Endothelial cell (in vitro differentiated cells): ENCODE measurements around the gene ZNF613. TPM values are rescaled to one million over a fixed set of nuclear protein-coding genes. Genes with fewer than 3 reads are reported as not detected.

Source experiments
- DNase-seq: peaks from one replicate; pipeline ENCODE4 v3.0.0; 2021; ENCODE audit warnings: low spot score
- H3K27ac Mint-ChIP-seq: one replicate; pipeline ENCODE4 v1.8.0; 2021; ENCODE audit warnings: mixed read lengths, inconsistent platforms; ENCODE audit not compliant: unreplicated experiment
- H3K27me3 Mint-ChIP-seq: one replicate; pipeline ENCODE4 v1.8.0; 2021; ENCODE audit warnings: mild to moderate bottlenecking, moderate library complexity, mixed read lengths, inconsistent platforms; ENCODE audit not compliant: unreplicated experiment
- H3K36me3 Mint-ChIP-seq: one replicate; pipeline ENCODE4 v1.8.0; 2021; ENCODE audit warnings: mild to moderate bottlenecking, low read depth, mixed read lengths, inconsistent platforms; ENCODE audit not compliant: unreplicated experiment
- H3K4me1 Mint-ChIP-seq: one replicate; pipeline ENCODE4 v1.8.0; 2021; ENCODE audit warnings: mild to moderate bottlenecking, mixed read lengths, inconsistent platforms; ENCODE audit not compliant: unreplicated experiment
- H3K4me3 Mint-ChIP-seq: one replicate; pipeline ENCODE4 v1.8.0; 2021; ENCODE audit warnings: mild to moderate bottlenecking, mixed read lengths, inconsistent platforms; ENCODE audit not compliant: unreplicated experiment
- H3K9me3 Mint-ChIP-seq: one replicate; pipeline ENCODE4 v1.8.0; 2021; ENCODE audit warnings: mixed read lengths, inconsistent platforms; ENCODE audit not compliant: unreplicated experiment
- total RNA-seq: library from RNA; stranded (reverse); fragmentation: NEBNext Ultra II Directional; extraction: Animal tissue kit (Norgen Biotek cat#: 25700); gene quantifications from one replicate; pipeline ENCODE4 v1.2.1, GENCODE V29; 2021; ENCODE audit not compliant: unreplicated experiment
- TF ChIP-seq, protein P1 (sequence below): fragments of 200-600 bp; sonication (generic); IDR thresholded peaks from one replicate; pipeline ENCODE4 v1.5.0; 2021; ENCODE audit warnings: antibody characterized with exemption; ENCODE audit not compliant: unreplicated experiment

The ZNF613 gene
- total RNA-seq, 1 donor from 2014 or later = 10.9 TPM

GRCh38 chr19:51919606-51920005 lies 7.7 kb upstream of the ZNF613 start:
- TF ChIP-seq, protein P1, sequence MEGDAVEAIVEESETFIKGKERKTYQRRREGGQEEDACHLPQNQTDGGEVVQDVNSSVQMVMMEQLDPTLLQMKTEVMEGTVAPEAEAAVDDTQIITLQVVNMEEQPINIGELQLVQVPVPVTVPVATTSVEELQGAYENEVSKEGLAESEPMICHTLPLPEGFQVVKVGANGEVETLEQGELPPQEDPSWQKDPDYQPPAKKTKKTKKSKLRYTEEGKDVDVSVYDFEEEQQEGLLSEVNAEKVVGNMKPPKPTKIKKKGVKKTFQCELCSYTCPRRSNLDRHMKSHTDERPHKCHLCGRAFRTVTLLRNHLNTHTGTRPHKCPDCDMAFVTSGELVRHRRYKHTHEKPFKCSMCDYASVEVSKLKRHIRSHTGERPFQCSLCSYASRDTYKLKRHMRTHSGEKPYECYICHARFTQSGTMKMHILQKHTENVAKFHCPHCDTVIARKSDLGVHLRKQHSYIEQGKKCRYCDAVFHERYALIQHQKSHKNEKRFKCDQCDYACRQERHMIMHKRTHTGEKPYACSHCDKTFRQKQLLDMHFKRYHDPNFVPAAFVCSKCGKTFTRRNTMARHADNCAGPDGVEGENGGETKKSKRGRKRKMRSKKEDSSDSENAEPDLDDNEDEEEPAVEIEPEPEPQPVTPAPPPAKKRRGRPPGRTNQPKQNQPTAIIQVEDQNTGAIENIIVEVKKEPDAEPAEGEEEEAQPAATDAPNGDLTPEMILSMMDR = no peak
- Mint-ChIP-seq H3K4me1 (no peaks in the 10 kb centered on the region), H3K27ac (no peak overlapping the region), H3K9me3 (peaks cover 49% of the 10 kb centered on the region), H3K4me3 (no peak overlapping the region), H3K27me3 (peaks cover 4% of the 10 kb centered on the region), H3K36me3 (peaks cover 32% of the 10 kb centered on the region)
- DNase-seq = no peak

GRCh38 chr19:51921949-51922348 lies 5.3 kb upstream of the ZNF613 start:
- H3K27me3 Mint-ChIP-seq = peaks cover 10% of the 10 kb centered on the region
- H3K27ac Mint-ChIP-seq = no peak overlapping the region
- H3K36me3 Mint-ChIP-seq = peaks cover 33% of the 10 kb centered on the region
- peaks cover 57% of the 10 kb centered on the region for H3K9me3 Mint-ChIP-seq
- no peak for DNase-seq
- TF ChIP-seq, protein P1 = no peak
- H3K4me1 Mint-ChIP-seq = peaks cover 5% of the 10 kb centered on the region
- peak overlapping the region; percentile 44 for H3K4me3 Mint-ChIP-seq

- Mint-ChIP-seq H3K27ac (peak overlapping the region; percentile 97), H3K4me3 (peak overlapping the region; percentile 99), H3K9me3 (peaks cover 43% of the 10 kb centered on the region), H3K4me1 (peaks cover 20% of the 10 kb centered on the region), H3K27me3 (peaks cover 16% of the 10 kb centered on the region), H3K36me3 (peaks cover 41% of the 10 kb centered on the region)
- TF ChIP-seq, protein P1 = no peak
- DNase-seq = no peak
These were observed 867 bp upstream of the ZNF613 start for GRCh38 chr19:51926426-51926783.

GRCh38 chr19:51927859-51928258 lies 587 bp downstream of the ZNF613 start:
- DNase-seq = no peak
- Mint-ChIP-seq H3K4me3 (peak overlapping the region; percentile 99), H3K27me3 (peaks cover 18% of the 10 kb centered on the region), H3K27ac (peak overlapping the region; percentile 97), H3K36me3 (peaks cover 39% of the 10 kb centered on the region), H3K9me3 (peaks cover 35% of the 10 kb centered on the region), H3K4me1 (peaks cover 20% of the 10 kb centered on the region)
- TF ChIP-seq, protein P1 = no peak

GRCh38 chr19:51931921-51932320 lies 4.6 kb downstream of the ZNF613 start:
- peaks cover 60% of the 10 kb centered on the region for H3K36me3 Mint-ChIP-seq
- peak overlapping the region; percentile 63 for H3K4me3 Mint-ChIP-seq
- no peak for DNase-seq
- H3K9me3 Mint-ChIP-seq = peaks cover 12% of the 10 kb centered on the region
- H3K4me1 Mint-ChIP-seq = peaks cover 15% of the 10 kb centered on the region
- no peak overlapping the region for H3K27ac Mint-ChIP-seq
- peaks cover 9% of the 10 kb centered on the region for H3K27me3 Mint-ChIP-seq
- TF ChIP-seq, protein P1 = no peak
